Breast epithelium (tissue), 4 donors: Measurements from ENCODE around the gene PTPN3. TPM values are rescaled to one million over a fixed set of nuclear protein-coding genes. Genes with fewer than 3 reads are reported as not detected.

Source experiments
- DNase-seq, 2 donors: peaks; one replicate each; pipeline ENCODE4 v3.0.0-alpha.2; 2019; ENCODE audit warnings: low spot score in 2 of 2
- H3K27ac ChIP-seq, 2 donors: fragments of 200-600 bp; sonication (generic) in 1 of 2; one replicate each; pipeline ENCODE4 v1.5.1; 2016 to 2019; ENCODE audit warnings: mild to moderate bottlenecking in 1 of 2
- H3K27me3 ChIP-seq, 2 donors: fragments of 200-600 bp; sonication (generic) in 1 of 2; one replicate each; pipeline versions ENCODE4 v1.5.1 to v1.6.0; 2017 to 2019; ENCODE audit warnings: control low read depth in 1 of 2, mild to moderate bottlenecking in 1 of 2
- H3K36me3 ChIP-seq: fragments of 200-600 bp; one replicate; pipeline ENCODE4 v1.5.1; 2019
- H3K4me1 ChIP-seq, 2 donors: fragments of 200-600 bp; sonication (generic); one replicate each; pipeline ENCODE4 v1.5.1; 2016 to 2019; ENCODE audit warnings: control low read depth in 1 of 2
- H3K4me3 ChIP-seq, 3 donors: fragments of 200-600 bp; sonication (generic); 1 replicate in 2 of 3; 2 replicates in 1 of 3; pipeline ENCODE4 v1.5.1; 2016 to 2019; ENCODE audit warnings: mild to moderate bottlenecking in 3 of 3, moderate library complexity in 2 of 3
- H3K9me3 ChIP-seq, 2 donors: fragments of 200-600 bp; sonication (generic) in 1 of 2; one replicate each; pipeline ENCODE4 v1.5.1; 2016 to 2019; ENCODE audit warnings: control low read depth in 1 of 2
- POLR2A ChIP-seq: fragments of 450-650 bp; IDR thresholded peaks from one replicate; pipeline ENCODE4 v1.6.1; 2016; ENCODE audit warnings: antibody characterized with exemption, mild to moderate bottlenecking, moderate library complexity
- POLR2AphosphoS5 ChIP-seq, 3 donors: sonication (generic); formaldehyde crosslinking; IDR thresholded peaks; one replicate each; pipeline ENCODE4 v1.6.1; 2017; ENCODE audit warnings: antibody characterized with exemption in 3 of 3
- intact Hi-C: fragments of 100-400 bp; cut with DNase I; formaldehyde crosslinking; loops from one replicate; pipeline ENCODE4 v1.15.1; 2023; ENCODE audit warnings: low total_unique reads
- total RNA-seq, 3 donors: library from RNA; depleted of rRNA; stranded (reverse); fragments of >200 nt; gene quantifications; one replicate each; pipeline ENCODE4 v1.1.0, GENCODE V29; 2016
- TF ChIP-seq, protein P1 (sequence below), 3 donors: fragments of 450-650 bp; IDR thresholded peaks; one replicate each; pipeline ENCODE4 v1.5.1; 2016 to 2017; ENCODE audit warnings: antibody characterized with exemption in 3 of 3, mild to moderate bottlenecking in 3 of 3, moderate library complexity in 3 of 3

The PTPN3 gene
- total RNA-seq, 3 donors from 2014 or later, result 4.2 to 21.2 (median 14.4) TPM

DNA sequence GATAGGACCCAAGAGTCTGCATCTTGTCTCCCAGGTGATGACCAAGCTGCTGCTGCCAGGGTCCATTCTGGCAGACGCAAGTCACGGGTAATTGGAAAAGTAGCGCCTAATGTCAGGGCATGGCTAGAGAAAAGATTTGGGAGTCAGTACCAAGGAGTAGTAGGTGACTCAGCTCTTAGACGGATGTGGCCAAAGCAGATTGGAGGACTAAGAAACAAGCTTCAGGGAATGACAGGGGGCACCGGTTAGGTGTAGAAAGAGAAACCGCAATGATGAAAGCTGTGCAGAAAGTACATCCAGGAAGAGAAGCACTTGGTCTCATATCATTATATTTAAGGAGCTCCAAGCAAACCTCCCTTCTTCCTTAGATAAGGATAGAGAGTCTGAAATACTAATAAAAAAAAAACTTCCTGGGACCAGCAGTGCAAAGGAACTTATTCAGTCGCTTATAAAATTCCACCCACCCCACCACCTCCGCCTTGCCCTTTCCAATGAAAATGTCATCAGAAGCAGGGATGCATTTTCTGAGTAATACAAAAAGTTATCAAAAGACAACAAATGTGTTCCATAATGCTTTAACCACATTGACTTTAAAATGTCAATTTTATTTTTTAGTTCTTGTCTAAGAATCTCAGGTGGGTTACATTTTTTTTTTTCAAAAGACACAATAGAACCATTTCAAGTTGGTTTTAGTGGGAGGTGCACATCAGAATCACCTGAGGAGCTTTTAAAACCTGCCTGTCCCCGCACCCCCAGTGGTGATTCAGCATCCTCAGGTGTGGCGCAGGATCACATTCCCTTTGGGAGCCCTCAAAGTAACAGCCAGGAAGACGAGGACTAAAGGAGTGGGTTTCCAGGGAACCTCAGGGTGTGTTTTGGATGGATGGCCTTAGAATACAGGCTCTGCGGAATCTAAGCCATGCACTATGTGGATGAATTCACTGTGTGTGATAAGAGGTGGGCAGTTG lies 31.2 kb downstream of the PTPN3 start:
- intact Hi-C loops, result no loop called here
- H3K4me3 ChIP-seq, result no peak overlapping the region
- H3K27ac ChIP-seq, result no peak overlapping the region
- H3K4me1 ChIP-seq, result no peaks in the 10 kb centered on the region
- no peak for DNase-seq
- H3K9me3 ChIP-seq, result no peaks in the 10 kb centered on the region
- H3K27me3 ChIP-seq, result no peaks in the 10 kb centered on the region
- no peaks in the 10 kb centered on the region for H3K36me3 ChIP-seq
- no peak for TF ChIP-seq POLR2A
- TF ChIP-seq, protein P1, sequence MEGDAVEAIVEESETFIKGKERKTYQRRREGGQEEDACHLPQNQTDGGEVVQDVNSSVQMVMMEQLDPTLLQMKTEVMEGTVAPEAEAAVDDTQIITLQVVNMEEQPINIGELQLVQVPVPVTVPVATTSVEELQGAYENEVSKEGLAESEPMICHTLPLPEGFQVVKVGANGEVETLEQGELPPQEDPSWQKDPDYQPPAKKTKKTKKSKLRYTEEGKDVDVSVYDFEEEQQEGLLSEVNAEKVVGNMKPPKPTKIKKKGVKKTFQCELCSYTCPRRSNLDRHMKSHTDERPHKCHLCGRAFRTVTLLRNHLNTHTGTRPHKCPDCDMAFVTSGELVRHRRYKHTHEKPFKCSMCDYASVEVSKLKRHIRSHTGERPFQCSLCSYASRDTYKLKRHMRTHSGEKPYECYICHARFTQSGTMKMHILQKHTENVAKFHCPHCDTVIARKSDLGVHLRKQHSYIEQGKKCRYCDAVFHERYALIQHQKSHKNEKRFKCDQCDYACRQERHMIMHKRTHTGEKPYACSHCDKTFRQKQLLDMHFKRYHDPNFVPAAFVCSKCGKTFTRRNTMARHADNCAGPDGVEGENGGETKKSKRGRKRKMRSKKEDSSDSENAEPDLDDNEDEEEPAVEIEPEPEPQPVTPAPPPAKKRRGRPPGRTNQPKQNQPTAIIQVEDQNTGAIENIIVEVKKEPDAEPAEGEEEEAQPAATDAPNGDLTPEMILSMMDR (IDR thresholded peaks at IDR 0.05), result no peak
- TF ChIP-seq POLR2AphosphoS5 (IDR thresholded peaks at IDR 0.05), result no peak

DNA sequence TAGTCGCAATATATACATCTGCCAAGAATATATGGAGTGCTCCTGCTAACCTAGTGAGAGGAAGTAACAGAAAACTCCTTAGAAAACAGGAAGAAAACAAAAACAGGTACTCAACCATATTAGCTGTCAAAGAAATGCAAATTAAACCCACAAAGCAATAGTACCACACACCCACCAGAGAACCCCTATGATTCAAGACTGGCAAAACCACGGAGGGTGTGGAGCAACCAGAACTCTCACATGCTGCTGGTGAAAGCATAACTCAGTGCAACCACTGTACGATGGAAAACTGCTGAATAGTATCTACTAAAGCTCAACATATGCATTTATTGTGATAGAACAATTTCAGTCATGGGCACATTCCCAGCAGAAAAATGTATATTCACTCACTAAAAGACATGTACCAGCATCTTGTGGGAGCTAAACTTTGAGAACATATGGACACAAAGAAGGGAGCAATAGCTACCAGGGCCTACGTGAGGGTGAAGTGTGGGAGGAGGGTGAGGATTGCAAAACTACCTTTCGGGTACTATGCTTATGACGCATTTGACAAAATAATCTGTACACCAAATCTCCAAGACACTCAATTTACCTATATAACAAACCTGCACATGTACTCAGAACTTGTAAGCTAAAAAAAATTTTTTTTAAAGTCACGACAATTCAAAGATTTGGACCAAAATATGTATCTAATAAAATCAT lies 34.0 kb downstream of the PTPN3 start:
- Histone ChIP-seq H3K4me1 (no peaks in the 10 kb centered on the region), H3K9me3 (no peaks in the 10 kb centered on the region), H3K4me3 (no peak overlapping the region), H3K36me3 (no peaks in the 10 kb centered on the region), H3K27ac (no peak overlapping the region), H3K27me3 (no peaks in the 10 kb centered on the region)
- TF ChIP-seq POLR2A, result no peak
- no peak for TF ChIP-seq POLR2AphosphoS5 (IDR thresholded peaks at IDR 0.05)
- TF ChIP-seq, protein P1 (IDR thresholded peaks at IDR 0.05), result no peak
- DNase-seq, result no peak
- intact Hi-C loops, result no loop called here

DNA sequence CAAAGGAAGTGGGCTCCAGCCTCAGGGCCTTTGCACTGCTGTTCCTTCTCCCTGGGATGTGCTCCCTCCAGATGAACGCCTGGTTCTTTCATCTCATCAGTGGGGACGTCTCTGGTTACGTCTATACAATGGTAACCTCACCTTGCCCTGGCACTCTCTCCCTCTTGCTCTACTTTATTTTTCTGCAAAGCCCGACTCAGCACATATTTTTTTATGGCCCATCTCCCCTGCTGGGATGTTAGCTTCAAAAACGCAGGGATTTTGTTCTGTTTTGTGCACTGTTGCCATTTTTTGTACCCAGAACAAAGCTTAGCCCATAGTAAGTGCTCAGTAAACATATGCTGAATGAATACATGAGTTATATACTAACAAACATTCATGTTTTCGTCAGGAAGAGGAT lies 37.5 kb downstream of the PTPN3 start:
- TF ChIP-seq POLR2A, result no peak
- no peak for TF ChIP-seq POLR2AphosphoS5 (IDR thresholded peaks at IDR 0.05)
- TF ChIP-seq, protein P1 (IDR thresholded peaks at IDR 0.05), result no peak
- intact Hi-C loops, result no loop called here
- Histone ChIP-seq H3K27ac (no peak overlapping the region), H3K4me3 (no peak overlapping the region), H3K9me3 (no peaks in the 10 kb centered on the region), H3K27me3 (no peaks in the 10 kb centered on the region), H3K4me1 (no peaks in the 10 kb centered on the region), H3K36me3 (no peaks in the 10 kb centered on the region)
- DNase-seq, result no peak

DNA sequence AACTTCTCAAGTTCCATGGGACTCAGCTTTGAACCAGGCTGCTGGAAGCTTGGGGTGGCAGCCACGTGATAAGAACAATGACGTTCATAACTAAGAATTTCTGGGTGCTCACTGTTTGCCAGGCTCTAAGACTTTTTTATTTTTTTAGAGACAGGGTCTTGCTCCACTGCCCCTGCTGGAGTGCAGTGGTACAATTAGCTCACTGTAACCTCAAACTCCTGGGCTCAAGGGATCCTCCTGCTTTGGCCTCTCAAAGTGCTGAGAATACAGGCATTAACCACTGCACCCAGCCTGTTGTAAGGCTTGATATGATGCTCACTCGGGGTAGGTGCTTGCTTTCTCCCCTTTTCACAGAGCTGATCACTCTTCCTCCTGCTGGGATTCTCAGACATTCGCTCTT lies 38.7 kb downstream of the PTPN3 start:
- Histone ChIP-seq H3K9me3 (no peaks in the 10 kb centered on the region), H3K4me3 (no peak overlapping the region), H3K27me3 (no peaks in the 10 kb centered on the region), H3K4me1 (no peaks in the 10 kb centered on the region), H3K27ac (no peak overlapping the region), H3K36me3 (no peaks in the 10 kb centered on the region)
- intact Hi-C loops, result no loop called here
- TF ChIP-seq POLR2A (no peak), POLR2AphosphoS5 (IDR thresholded peaks at IDR 0.05) (no peak)
- TF ChIP-seq, protein P1 (IDR thresholded peaks at IDR 0.05), result no peak
- no peak for DNase-seq
